ENCODE results near the gene RARA.

Gene RARA

DNA sequence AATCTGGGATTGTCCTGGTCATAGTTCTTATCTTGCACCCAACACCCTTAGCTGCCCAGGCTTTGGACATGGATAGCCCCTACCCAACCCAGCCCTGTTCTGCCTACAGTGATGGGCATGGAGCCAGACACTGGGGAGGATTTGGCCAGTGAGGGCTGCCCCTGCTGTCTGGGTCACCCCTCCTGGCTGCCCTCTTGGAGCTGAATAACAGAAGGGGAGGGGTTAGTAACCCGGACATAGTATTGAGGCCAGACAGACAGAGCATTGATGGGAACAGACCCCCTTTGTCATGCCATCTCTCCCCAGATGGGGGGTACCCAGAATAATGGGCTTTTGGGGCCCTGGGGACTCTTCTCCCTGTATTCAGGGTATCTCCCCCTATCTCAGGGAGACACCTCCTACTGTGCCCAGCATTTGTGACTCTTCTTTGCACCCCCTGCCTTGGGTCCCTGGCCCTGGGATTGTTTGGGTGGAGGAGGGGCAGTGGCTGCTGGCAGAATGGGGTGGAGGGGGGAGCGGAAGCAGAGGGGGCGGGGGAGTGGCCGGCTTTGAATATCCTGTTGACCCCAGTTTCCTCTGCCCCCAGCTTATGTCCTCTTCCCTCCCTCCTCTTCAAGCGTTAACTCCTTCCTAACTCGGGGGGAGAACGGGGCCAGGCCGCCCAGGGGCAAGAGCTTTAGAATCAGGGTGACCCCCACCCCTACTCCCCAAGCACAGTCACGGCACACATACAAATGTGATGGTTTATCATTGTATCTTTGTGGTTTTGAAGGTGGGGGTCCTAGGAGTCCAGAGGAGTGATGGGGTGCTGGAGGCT lies 38.5 kb downstream of the RARA start:
- DNase-seq = peak; percentile 32

GRCh38 chr17:40348136-40348504 lies 39.1 kb downstream of the RARA start:
- DNase-seq = no peak

- DNase-seq = no peak
Observed at GRCh38 chr17:40348562-40349476, 39.8 kb downstream of the RARA start.

DNA sequence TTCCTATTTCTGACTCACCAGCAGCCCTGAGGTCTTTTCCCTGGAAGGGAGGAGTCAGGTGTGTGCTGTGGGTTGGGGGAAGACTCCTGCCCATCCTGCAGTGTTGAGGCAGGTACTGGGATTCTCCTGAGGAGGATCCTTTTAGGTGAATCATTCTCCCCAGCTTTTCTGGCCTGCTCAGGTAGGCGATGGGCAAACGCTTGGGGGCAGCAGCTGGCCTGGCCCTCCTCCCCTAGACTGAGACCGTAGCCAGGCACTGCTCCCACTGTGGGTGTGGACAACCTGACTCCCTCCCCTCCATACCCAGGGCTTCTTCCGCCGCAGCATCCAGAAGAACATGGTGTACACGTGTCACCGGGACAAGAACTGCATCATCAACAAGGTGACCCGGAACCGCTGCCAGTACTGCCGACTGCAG lies 40.5 kb downstream of the RARA start:
- no peak for DNase-seq

GRCh38 chr17:40349895-40350688 lies 41.1 kb downstream of the RARA start:
- DNase-seq = no peak

DNA sequence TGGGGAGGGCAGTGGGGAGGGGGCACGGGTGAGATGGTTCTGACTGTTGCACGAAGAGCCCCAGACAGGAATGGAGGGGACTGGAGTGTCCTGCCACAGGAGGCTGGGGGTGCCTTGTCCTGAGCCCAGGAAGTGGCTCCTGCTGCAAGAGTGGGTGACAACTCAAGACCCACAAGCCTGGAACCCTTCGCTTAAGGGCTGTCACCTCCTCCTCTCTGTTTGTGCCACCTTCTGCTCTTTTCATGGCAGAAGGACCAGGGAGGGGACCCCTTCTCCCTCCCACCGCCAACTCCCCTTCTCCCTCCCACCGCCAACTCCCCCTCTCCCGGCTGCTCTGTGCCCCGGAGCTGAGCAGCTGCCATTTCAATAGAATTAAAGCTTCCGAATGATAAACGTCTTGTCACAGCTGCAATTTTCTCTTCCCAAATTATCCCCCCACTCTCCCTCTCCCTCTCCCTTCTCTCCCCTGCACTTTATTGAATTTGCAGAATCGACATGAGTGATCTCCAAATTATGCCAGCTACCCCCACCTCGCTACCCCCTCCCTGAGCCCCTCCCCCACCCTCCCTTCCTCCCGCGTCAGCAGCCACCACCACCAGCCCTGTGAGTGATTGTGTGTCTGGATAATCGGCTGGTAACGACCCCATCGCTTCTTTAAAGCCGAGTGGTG lies 41.8 kb downstream of the RARA start:
- DNase-seq = no peak

GRCh38 chr17:40351359-40352236 lies 42.6 kb downstream of the RARA start:
- no peak for DNase-seq

GRCh38 chr17:40352237-40352778 lies 43.3 kb downstream of the RARA start:
- DNase-seq = no peak

DNA sequence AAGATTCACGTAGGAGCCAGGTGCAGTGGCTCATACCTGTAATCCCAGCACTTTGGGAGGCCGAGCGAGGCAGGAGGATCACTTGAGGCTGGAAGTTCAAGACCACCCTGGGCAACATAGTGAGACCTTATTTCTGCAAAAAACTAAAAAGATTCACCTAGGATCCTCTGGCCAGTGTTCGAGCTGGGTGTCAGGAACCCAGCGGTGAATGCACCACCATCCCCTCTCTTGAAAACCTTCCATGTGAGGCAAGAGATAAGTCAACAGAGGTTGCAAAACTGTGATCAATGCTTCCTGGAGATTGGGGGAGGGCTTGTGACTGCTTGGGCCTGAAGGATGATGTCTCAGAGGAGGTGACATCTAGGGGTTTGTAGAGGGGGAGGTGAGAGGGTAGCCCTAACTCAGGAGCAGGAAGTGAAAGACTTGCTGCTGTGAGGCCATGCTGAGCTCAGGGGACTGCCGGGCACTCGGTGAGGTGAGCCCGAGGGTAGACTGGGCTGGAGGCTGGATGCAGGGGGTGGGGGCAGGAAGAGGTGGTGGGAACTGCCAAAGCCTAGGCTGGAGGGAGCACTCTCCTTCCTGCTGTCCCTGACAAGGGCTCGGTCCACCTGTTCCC lies 43.9 kb downstream of the RARA start:
- DNase-seq = no peak

DNA sequence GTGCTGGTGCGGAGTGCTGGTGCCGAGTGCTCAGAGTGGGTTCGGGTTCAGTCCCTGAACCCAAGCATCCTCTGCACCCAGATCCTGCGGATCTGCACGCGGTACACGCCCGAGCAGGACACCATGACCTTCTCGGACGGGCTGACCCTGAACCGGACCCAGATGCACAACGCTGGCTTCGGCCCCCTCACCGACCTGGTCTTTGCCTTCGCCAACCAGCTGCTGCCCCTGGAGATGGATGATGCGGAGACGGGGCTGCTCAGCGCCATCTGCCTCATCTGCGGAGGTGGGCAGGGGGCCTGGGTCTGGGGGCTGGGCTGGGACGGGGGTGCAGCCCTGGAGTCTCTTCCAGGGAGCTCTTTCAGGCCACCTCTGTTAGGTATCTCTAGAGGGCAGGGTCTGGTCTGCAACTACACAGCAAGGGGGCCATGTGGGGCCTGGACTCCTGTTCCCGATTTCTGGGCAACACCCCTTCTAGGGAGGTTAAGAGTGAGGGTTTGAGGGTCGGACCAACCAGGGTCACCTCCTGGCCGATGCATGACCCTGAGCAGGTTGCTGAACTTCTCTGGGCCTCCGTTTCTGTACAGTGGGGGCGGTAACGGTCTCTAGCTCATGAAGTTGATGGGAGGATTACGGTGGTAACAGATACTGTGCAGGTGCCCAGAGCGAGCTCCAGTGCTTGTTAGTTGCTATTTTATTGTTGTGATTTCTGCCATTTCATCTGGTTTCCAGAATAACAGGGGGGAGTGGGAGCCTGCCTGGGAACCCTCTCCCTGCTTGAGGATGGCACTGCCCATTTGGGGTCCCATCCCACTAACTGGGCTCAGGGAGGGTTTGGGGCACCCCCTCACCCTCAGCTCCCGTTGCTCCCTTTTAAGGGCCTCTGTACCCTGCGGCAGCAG lies 45.5 kb downstream of the RARA start:
- no peak for DNase-seq

DNA sequence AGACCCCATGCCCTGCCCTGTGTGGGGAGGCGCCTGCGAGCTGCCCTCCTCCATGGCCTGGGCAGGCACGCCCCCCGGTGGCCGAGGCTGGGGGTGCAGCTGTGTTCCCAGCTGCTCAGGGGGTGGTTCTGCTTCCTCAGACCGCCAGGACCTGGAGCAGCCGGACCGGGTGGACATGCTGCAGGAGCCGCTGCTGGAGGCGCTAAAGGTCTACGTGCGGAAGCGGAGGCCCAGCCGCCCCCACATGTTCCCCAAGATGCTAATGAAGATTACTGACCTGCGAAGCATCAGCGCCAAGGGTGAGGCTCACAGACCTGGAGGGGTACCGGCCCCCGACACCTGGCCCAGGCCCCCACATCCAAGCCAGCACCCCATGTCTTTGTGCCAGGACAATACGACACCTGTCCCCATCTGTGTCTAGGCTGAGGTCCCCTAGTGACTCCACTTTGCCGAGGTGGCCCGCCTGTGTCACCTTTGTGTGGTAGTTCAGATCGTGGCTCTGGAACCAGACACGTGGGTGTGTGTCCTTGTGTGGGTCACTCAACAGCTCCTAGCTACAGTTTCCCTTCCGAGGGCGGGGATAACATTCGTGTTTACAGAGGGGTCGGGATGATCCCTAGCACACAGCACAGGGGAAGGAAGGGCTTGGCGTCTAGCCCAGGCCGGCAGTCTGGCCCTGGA lies 46.3 kb downstream of the RARA start:
- DNase-seq = peak; percentile 89

- DNase-seq = no peak
Observed at GRCh38 chr17:40355804-40356758, 47.1 kb downstream of the RARA start.

DNA sequence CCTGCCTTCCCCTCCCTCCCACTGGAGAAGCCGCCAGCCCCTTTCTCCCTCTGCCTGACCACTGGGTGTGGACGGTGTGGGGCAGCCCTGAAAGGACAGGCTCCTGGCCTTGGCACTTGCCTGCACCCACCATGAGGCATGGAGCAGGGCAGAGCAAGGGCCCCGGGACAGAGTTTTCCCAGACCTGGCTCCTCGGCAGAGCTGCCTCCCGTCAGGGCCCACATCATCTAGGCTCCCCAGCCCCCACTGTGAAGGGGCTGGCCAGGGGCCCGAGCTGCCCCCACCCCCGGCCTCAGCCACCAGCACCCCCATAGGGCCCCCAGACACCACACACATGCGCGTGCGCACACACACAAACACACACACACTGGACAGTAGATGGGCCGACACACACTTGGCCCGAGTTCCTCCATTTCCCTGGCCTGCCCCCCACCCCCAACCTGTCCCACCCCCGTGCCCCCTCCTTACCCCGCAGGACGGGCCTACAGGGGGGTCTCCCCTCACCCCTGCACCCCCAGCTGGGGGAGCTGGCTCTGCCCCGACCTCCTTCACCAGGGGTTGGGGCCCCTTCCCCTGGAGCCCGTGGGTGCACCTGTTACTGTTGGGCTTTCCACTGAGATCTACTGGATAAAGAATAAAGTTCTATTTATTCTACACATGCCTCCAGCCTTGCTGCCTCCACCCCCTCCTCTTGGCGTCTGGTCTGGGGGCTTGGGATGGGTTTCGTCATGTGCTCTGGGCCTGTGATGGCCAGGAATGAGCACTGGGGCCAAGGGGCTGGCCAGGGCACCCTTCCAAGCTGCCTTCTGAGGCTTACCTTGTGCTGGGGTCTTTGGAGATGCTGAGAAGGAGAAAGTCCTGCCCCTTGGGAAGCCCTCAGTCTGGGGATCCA lies 48.3 kb downstream of the RARA start:
- no peak for DNase-seq

DNA sequence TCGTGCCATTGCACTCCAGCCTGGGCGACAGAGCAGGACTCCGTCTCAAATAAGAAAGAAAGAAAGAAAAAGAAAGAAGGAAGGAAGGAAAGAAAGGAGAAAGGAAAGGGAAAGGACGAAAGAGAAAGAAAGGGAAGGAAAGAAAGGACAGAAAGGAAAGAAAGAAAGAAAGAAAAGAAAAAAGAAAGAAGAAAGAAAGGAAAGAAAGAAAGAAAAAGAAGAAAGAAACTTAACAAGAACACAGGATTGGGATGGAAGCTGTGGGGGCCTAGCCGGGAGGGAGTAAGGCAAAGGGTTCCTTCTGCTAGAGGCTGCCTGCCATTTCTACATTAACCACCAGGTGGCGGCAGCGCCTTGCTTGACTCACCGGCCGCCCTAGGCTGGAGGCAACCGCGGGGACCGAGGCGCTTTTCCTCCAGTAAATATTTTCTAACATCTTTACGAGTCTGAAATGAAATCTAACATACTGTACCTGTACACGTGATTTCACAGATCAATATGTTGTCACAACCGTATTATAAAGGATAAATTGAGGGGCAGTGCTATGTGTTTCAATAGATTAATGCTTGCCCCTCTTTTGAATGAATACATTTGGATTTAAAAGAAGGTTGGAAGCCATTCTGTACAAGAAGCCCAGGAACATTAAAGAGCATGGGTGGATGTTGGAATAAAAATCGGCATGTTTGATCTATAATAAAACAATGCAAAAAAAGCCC lies 49.5 kb downstream of the RARA start:
- peak; percentile 93 for DNase-seq

- no peak for DNase-seq
Observed at GRCh38 chr17:40360091-40360490, 51.1 kb downstream of the RARA start.

Measured in activated T-cell treated with anti-CD3 and anti-CD28 coated beads, Interleukin-2, amount 50 U/mL, for 1 hour (primary cell).